Measurements from ENCODE around the gene SEC22B. TPM values are rescaled to one million over a fixed set of nuclear protein-coding genes. Genes with fewer than 3 reads are reported as not detected.
"Not testable (repeated sequence)": the region's sequence is repeated elsewhere in the genome, so short reads cannot be mapped to it uniquely, and the experiment has no call there.

Gene SEC22B
- total RNA-seq, 1 donor from 2014 or later = 28.4 TPM

DNA sequence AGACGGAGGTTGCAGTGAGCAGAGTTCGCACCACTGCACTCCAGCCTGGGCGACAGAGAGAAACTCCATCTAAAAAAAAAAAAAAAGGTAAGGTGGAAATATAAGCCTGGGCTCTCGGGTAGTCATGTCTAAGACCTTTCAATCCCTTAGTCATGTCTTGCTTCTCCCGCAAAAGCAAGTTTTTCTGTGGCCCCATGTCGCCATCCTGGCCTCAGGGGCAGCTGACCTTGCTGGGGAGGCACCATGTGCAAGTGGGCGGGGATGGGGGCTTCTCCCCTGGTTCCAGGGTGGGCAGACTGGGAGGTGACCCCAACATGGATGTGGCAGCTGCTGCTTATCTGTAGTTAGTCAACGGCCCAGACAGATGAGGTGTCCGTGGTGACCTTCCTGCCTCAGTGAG is 66.7 kb downstream of the SEC22B start:
- not testable (repeated sequence) for H3K36me3 Mint-ChIP-seq (ENCODE audit: unreplicated experiment); H3K4me3 Mint-ChIP-seq (ENCODE audit: unreplicated experiment); H3K27ac Mint-ChIP-seq (ENCODE audit: unreplicated experiment); H3K27me3 Mint-ChIP-seq (ENCODE audit: unreplicated experiment); H3K4me1 Mint-ChIP-seq (ENCODE audit: low read depth, unreplicated experiment); DNase-seq; H3K9me3 Mint-ChIP-seq (ENCODE audit: unreplicated experiment)

- not testable (repeated sequence) for H3K27ac Mint-ChIP-seq (ENCODE audit: unreplicated experiment); DNase-seq; H3K36me3 Mint-ChIP-seq (ENCODE audit: unreplicated experiment); H3K9me3 Mint-ChIP-seq (ENCODE audit: unreplicated experiment); H3K4me3 Mint-ChIP-seq (ENCODE audit: unreplicated experiment); H3K4me1 Mint-ChIP-seq (ENCODE audit: low read depth, unreplicated experiment); H3K27me3 Mint-ChIP-seq (ENCODE audit: unreplicated experiment)
These were observed 67.1 kb downstream of the SEC22B start for GRCh38 chr1:120109180-120109579.

DNA sequence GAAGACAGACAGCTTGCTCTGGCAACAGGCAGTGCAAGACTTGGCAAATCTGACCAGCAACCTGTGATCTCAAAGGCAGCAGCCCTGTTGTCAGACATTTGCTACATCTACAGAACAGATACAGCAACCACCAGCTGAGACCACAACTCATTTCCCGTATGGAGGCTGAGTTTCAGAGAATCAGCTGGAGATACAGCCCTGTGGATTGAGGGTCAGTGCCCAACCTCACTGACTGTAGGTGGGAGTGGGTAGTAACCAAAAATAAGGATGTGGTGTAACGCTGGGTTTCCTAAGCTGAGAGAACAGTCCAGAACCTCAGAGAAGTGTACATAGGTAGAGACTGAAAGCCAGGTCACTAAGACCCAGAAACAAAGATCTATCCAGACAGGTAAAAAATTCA is 71.0 kb downstream of the SEC22B start:
- not testable (repeated sequence) for H3K27me3 Mint-ChIP-seq (ENCODE audit: unreplicated experiment); H3K4me1 Mint-ChIP-seq (ENCODE audit: low read depth, unreplicated experiment); H3K36me3 Mint-ChIP-seq (ENCODE audit: unreplicated experiment); DNase-seq; H3K27ac Mint-ChIP-seq (ENCODE audit: unreplicated experiment); H3K9me3 Mint-ChIP-seq (ENCODE audit: unreplicated experiment); H3K4me3 Mint-ChIP-seq (ENCODE audit: unreplicated experiment)

DNA sequence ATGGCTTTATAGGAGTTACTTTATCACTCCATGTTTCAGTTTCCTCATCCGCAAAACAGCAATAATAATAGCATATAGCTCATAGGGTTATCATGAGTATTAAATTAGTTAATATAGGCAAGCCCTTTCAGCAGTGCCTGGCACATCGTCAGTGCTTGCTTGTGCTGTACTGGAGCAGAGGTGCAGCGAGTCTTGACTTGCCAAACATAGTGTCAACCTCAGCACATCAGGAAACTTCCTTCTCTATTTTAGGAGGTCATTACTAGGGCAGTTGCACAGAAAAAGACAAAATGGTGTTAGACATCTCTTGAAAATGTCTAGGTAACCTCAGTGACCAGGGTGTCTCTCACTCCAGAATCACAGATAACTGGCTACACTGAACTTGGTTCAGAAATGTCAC is 72.6 kb downstream of the SEC22B start:
- H3K27me3 Mint-ChIP-seq (ENCODE audit: unreplicated experiment); H3K4me1 Mint-ChIP-seq (ENCODE audit: low read depth, unreplicated experiment); H3K4me3 Mint-ChIP-seq (ENCODE audit: unreplicated experiment); DNase-seq; H3K9me3 Mint-ChIP-seq (ENCODE audit: unreplicated experiment); H3K36me3 Mint-ChIP-seq (ENCODE audit: unreplicated experiment); H3K27ac Mint-ChIP-seq (ENCODE audit: unreplicated experiment): not testable (repeated sequence)

DNA sequence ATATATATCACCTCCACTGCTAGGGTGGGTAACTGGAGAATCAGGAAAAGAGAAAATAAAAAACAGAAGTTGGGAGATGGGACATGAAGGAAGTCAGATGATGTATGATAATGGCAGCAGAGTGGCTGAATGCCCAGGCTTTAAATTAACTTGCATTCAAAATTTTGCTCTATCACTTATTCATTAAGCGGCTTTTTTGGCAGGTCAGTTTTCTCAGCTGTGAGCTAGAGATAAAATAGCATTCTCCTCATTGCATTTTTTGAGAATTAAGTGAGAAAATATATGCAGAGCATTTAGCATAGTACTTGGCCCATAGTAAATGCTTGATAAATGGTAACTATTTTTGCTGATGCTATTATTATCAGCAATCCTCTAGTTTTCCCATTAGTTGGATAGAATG is 74.7 kb downstream of the SEC22B start:
- not testable (repeated sequence) for DNase-seq; H3K36me3 Mint-ChIP-seq (ENCODE audit: unreplicated experiment); H3K9me3 Mint-ChIP-seq (ENCODE audit: unreplicated experiment); H3K27ac Mint-ChIP-seq (ENCODE audit: unreplicated experiment); H3K4me1 Mint-ChIP-seq (ENCODE audit: low read depth, unreplicated experiment); H3K4me3 Mint-ChIP-seq (ENCODE audit: unreplicated experiment); H3K27me3 Mint-ChIP-seq (ENCODE audit: unreplicated experiment)

Other genes with a start within 250 kb of the SEC22B start
- 3.5 TPM for gene NOTCH2, start 106.9 kb downstream of the SEC22B start, total RNA-seq (ENCODE audit: unreplicated experiment)
- gene NBPF8, start 238.5 kb upstream of the SEC22B start, total RNA-seq (ENCODE audit: unreplicated experiment) = 2.6 TPM

Measured in glutamatergic neuron (in vitro differentiated cells).